Fibroblast of skin of left biceps (primary cell): Measurements from ENCODE around the gene PCNX2.
"Not testable (repeated sequence)": the region's sequence is repeated elsewhere in the genome, so short reads cannot be mapped to it uniquely, and the experiment has no call there.

Source experiments
- DNase-seq, 2 experiments: peaks; one replicate each; pipeline ENCODE4 v3.0.0-alpha.2; 2013; ENCODE audit warnings: low read depth in 2 of 2

The PCNX2 gene

DNA sequence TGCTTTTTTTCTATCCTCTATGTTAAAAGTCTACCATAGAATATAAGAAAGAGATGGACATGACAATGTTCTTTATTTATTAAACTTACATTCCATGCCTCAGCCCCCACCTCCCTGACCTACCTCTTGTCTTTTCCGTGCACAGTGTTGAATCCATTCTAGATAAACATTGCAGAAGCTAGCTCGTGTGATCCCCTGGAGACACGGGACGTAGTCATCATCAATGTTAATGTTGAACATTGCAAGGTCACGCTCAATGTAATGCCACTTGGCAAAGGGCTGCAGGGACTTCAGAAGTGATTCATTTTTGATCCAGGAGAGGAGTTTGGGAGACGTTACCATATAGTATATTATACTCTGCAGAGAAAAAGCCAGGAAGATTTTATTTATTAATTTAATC is 278.7 kb downstream of the PCNX2 start:
- no peak for DNase-seq

DNA sequence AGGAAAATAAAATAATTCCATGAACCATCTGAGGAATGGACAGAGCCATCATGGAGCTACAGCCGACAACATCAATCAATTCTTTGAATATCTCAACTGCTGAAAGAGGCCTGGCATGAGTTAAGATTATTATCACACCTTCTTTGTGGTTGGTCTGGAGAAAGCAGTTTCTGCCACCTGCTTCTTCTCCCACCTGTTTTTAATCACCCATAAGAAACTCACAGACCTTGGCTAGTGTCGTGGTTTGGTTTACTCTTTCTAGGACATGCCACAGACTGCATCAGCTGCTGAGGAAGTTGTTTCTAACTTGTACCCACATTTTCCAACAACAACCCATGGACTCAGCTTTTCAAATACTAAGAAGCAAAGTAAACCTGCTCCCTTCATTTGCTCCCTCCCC is 279.6 kb downstream of the PCNX2 start:
- no peak for DNase-seq

DNA sequence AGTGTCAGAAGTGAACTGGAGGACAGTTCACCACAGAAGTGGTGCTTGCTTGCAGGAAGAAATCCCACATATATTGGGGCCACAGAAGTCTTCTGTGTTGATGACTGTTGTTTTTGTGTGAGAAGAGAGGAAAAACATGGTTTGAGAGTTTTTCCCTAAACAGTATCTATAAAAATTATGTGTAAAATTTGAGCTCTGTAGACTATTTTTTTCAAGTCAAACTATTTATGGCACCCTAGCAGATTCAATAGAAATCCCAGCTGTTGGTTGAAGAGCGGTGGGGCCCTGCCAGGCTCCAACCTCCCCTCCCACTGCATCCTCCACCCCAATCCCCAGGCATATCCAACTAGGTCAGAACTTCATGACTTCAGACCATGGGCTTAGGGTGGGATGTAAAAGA is 283.5 kb downstream of the PCNX2 start:
- DNase-seq: no peak

DNA sequence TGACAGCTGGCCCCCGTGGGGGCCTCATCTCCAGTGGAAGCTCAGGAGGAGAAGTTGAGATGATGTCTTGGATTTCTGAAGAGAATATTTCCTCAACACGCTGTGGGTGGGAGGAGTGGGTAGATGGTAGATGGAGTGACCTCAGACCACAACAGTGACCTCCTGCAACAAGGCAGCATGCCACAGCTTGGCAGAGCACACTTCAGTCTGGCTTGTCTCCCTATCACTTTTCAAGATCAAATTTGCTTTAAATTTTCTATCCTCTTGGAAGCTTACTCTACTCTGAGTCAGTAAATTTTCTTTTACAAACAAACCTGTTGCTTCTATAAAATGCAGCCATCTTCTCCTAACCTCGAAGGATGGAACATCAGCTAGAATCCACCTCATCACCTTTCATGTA is 285.4 kb downstream of the PCNX2 start:
- DNase-seq: no peak

DNA sequence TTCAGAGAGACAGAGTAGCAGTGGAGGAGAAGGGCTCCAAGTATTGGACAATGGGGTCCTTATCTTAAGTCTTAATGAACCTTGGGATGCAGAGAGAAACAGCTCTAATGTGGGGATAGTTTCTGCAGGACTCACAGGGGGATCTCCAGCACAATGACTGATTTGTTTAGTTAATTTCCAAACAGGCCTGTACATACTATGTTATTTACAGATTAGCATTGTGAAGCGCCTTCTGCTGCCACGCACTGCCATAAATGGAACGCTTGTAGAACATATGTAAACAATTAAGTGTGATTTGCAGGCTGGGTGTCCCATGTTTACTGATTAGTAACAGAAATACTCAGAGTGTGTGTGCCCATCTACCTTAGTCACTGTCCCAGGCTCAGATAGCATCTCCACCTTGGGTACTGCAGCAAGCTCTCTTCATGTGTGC is 289.0 kb downstream of the PCNX2 start:
- no peak for DNase-seq

DNA sequence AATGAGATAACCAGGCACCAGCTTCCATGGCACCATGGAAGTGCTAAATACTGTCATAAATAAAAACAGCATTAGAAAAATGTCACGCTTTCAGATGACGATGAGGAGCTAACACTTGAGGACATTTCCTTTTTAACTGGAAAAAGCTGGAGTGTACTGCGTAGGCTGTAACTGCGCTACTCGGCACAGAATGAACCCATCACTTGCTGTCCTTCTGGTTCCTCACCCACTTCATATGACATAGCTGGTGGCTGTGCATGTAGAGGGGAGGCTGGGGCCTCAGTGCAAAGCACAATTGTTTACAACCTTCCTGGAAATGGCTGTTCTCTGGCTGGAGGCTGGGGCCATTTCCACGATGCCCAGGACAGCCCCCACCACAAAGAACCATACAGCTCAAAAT is 289.4 kb downstream of the PCNX2 start:
- no peak for DNase-seq

DNA sequence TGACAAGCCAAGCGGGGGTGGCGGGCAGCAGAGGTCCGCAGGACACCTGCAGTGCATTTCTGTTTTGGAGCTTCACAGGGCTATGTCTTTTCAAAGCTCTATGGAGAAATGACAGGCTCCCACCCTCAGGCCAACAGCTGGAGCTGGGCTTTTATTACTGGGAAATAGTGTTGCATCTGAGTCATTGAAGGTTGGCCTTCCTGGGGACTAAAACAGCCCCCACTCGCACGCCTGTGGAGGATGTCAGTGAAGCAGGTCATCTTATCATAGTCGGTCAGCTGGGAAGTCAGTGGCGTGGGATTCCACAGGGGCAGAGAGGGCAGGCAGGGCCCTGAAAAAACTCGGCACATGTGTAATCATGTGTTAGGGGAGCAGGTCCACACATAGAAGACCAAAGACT is 289.8 kb downstream of the PCNX2 start:
- DNase-seq: no peak

DNA sequence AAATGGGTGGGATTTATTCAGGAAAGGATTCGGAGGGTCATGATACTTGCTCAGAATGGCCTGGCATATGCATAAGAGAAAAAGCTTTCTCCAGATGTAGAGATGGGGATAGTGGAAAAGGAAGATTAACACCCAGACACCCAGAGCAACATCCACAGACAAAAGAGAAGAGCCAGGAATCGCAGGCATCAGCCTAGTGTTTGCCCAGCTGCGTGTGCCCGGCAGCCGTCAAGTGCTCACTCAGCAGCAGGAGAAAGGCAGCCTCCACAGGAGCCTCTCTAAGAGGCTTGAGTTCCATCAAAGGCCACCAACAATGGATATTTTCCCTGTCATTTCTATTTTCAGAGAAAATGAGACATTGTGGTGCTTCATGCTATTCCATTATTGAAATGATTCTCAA is 290.4 kb downstream of the PCNX2 start:
- DNase-seq: no peak

DNA sequence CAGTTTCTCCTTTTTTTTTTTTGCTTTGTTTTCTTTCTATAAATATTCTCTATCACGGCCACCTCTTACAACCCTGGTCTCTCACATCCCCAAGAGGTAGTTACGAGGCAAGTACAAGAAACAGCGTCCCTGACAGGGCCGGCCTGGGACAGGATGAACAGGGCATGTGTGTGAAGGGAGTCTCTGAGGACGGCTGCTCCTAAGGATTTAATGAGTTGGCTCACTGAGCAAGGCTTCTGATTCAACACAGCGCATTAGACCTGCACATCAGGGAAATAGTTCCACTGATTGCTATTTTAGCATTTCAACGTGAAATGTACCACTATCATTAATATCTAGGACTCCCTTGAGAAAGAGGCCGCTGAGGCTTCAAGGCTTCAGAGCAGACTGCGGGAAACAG is 291.1 kb downstream of the PCNX2 start:
- DNase-seq: no peak

DNA sequence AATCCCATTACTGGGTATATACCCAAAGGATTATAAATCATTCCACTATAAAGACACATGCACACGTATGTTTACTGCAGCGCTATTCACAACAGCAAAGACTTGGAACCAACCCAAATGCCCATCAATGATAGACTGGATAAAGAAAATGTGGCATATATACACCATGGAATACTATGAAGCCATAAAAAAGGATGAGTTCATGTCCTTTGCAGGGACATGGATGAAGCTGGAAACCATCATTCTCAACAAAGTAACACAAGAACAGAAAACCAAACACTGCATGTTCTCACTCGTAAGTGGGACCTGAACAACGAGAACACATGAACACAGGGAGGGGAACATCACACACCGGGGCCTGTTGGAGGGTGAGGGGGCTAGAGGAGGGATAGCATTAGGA is 291.9 kb downstream of the PCNX2 start:
- DNase-seq: not testable (repeated sequence)

DNA sequence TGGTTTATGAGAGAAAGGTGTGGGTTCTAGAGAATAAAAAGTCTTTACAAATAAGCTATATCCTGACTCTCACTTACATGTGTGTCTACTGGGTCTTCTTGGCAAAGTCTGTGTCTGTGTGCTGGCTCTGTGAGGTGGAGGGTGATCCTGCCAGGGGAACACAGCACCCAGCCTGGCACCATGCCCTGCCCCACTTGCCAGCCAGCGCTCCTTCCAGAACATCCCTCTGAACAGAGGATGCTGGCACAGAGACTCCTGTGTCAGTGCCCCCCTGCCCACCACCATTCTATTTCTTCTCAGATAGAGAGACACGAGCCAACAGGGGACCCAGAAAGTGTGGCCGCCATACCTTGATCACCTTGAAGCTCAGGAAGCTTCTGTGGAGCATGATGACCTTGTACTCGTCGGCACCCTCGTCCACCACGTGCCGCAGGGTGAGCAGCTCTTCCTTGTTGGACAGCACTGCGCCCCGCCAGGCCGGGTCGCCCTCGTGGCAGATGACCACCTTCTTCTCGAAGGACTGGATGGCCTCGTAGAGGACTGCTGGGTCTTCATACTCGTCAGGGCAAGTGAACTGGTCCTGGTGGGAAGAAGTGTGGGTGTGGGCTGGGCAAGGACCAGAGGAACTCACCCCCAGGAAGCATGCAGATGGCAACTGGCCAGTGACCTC is 295.4 kb downstream of the PCNX2 start:
- DNase-seq: no peak

DNA sequence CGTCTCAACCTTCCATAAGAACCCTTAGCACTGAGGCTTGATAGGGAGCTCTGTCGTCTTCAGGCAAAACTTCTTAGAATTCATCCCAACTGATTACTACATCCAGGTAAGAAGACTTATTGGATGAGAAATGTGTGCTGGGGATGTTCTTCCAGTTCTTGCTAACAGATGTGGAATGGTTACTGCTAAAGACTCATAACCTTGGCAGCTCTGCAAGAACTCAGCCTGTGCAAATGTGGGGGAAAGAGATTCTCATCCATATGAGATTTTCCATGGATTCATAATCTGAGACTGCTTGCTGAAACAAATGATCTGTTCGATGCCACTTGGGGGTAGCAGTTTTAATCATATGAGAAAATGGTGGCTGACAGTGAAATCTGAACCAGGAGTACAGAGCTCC is 296.9 kb downstream of the PCNX2 start:
- no peak for DNase-seq

DNA sequence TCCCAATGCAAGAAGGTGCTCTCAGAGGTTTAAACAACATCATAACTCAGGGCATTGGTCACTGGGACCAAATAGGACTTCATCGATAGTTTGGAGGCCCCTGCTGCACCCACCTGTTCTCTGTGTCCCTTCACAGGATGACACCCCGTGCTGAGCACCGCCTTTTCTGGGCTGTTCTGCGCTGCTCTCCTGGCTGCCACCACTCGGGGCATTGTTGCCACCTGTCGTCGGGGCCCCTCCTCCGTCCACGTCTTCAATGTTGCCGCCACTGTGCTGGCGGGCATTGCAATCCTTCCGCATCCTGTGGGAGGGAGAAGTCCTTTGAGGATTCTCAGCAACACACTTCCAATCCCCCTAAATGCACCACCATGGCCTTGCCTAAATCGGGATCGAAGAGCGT is 297.4 kb downstream of the PCNX2 start:
- no peak for DNase-seq

DNA sequence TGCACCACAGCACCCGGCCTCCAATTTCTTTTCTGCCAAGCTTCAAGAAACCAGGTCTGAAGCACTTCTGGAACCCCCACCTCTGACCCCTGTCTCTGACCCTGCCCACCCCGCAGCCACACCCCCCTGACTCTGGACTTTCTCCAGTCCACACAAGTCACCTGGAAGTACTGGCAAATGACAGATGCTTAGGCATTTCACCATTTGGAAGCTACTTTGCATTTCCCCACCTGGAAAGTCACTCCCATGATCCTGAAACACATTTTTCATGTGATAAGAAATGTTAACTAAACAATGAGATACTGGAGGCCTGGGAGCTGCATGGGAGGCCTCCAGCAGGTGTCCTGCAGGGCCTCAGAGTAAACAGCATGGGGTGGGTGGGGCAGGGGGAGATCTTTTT is 299.4 kb downstream of the PCNX2 start:
- no peak for DNase-seq

DNA sequence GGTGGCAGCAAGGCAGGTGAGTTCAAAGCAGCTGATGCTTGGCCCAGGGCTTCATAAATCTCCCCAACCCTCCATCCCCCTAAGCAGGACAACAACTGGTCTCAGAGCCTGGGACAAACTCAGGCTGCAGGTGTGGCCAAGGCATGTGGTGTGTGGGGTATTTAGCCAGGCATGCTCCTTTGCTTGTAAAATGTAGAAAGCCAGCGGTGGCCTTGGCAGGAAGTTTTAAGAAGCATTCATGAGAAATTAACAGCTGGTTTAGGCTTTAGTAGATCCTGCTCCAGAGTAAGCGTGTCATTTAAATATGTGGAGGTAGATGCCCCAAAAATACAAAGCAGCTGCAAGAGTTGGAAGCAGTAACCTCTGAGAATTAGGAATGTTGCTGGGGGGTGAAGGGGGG is 300.3 kb downstream of the PCNX2 start:
- no peak for DNase-seq

DNA sequence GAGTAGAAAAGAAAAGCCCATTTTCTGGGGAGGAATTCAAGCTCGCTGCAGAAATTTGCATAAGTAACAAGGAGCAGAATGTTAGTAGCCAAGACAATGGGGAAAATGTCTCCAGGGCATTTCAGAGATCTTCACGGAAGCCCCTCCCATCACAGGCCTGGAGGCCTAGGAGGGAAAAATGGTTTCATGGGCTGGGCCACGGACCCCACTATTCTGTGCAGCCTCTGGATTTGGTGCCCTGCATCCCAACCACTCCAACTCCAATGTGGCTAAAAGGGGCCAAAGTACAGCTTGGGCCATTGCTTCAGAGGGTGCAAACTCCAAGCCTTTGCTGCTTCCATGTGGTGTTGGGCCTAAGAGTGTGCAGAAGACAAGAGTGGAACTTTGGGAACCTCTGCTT is 302.0 kb downstream of the PCNX2 start:
- DNase-seq: no peak

DNA sequence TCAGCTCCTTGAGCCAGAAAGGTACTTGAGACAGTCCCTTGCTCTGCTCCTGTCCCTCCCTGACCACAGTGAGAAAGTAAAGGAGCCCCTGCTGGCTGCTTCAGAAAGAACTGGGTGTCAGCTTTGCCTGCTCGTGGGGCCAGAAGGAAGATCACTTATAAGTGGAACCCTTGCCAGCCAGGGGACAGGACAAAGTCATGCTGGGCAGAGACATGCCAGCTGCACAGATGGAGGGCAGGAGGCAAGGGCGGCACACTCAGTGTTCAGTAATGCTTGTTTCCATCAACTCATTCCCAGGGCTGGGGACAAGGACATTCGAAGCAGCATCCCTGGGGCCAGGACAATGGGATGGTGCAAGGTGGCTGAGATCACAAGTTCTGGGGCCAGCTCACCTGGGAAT is 303.3 kb downstream of the PCNX2 start:
- no peak for DNase-seq

DNA sequence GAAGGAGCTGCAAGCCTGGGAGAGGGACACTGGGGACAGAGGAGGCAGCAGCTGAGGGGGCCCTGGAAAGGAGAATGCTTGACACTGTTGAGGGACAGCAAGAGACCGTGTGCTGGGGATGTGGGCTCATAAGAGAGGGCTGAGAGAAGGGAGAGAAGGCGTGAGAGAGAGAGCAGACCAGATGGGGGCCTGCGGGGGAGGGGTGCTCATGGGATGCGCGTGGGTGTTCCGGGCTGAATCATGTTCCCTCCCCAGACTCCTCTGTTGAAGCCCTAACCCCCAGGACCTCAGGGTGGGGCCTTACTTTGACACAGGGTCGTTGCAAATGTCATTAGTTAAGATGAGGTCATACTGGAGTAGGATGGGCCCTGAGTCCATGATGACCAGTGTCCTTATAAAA is 304.3 kb downstream of the PCNX2 start:
- DNase-seq: no peak

DNA sequence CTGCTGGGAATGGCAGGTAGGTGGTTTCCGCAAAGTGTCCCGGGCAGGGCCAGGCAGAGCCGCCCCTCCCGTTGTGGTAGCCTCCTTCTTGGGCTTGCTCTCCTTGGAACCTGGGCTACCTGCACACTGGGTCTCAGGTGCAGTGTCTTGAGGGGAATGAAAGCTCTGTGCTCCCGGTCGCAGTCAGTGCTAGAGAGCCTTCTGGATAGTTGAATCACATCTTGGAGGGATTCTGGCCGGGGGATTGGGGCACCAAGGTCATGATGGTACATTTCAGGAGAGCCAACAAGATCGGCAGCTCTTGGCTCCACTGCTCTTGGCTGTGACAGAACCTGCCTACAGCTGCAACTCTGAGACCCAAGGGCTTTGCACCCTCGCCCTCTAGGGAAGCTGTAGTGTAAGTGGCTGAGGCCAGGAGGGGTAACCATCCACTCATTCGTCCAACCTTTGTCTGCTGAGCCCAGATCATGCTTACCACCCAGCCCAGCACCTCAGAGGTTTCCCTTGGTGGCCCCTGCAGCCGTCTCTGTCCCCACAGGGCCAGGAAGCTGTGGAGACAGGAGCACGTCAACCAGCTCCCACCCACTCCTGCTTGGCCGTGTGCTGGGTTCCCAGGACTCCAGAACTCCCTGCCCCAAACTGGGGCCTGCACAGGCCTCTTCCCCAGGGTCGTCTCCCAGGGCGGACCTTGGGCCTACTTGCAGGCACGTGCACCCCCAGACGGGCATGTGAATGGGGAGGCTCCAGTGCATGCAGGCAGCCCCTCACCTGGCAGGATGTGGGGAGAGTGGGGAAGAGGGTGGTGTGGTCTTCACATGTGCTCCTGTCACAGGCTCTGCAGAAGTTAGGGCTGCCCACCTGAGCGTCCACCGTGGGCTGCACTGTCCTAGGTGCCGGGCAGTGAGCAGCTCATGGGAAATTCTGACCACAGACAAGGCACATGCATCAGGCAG is 305.1 kb downstream of the PCNX2 start:
- no peak for DNase-seq

DNA sequence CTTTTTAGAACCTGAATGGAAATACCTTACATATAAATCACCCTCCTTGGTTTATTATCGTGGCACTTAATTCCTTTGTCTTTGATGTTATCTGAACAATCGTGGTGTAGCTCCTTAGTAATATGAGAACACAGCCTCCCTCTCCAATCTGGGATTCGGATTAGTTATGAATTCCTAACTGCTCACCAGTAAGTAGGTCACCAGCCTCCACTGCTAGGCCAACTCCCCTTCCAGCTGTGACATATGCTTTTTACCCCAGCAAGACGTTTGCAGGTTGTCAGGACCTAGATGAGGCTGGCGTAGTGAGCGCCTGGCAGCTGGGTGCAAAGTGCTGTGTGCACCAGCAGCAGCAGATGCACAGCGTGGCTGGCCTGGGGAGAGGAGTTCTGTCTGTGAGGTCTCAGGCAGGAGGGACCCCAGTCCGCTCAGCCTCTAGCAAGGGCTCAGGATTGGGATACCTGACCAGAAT is 306.9 kb downstream of the PCNX2 start:
- DNase-seq: no peak

DNA sequence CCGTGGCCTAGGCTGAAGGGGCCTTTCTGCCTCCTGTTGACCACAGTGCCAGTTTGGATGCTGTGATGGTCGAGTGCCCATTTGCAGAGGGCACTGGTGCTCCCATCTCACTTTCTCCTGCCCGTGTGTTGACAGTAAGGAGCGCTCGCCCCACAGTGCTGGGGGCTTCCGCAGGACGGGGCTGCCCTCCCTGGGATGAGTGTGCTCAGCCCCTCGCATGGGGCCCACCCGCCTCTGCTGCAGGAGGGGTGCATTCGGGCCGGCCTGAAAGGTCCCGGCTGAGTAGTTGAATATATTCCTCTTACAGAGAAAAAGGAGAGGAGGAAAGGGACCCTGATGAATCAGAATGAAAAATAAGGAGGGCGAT is 307.8 kb downstream of the PCNX2 start:
- DNase-seq: no peak

DNA sequence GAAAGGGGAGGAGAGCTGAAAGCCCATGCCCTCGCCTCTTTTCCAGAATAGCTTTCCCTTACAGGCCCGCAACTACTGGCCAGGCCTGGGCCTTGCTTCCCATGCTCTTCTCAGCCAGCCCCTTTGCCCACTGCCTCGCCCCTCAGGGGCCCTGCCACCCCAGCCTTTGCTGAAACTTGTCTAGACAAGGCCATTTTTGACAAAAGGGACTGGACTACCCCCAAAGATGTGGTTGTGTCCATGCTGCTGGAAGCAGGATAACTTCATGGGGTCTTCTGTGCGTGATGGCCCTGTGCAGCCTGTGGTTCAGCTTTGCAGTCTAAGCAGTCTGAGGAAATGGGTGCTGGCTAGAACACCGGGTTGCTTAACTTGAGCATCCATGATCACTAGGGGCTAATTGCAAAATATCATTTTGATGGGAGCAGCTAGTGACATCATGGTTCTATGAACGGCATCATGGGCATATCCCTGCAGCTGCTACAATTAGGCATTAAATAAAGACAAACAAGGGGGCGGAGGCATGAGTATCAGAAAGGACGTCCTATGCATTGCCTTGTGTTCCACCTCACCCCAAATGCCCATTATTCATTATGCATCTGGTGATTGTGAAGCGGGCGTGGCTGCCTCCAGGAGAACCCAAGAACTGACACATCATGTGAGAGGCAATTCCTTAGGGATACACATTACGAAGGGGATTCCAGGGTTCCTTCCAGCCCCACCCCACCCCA is 308.3 kb downstream of the PCNX2 start:
- DNase-seq: no peak

DNA sequence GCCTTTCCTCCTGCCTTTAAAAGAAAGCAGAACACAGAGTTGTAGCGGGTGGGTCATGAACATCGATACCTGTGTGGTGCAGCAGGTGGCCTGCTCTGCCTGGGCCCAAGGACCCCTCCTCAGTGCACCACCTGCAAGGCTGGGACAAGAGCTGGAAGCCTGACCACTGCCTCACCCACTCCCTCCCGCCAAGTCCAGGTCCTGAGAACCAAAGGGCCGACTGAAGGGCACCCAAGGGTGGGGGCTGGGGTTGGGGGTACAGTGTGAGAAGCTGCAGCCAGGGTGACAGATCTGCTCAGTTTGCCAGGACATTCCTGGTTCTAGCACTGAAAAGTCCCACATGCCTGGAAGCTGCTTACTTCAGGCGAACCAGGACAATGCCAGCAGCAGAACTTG is 309.0 kb downstream of the PCNX2 start:
- no peak for DNase-seq
